ENCODE data around the gene LRR1. TPM values are rescaled to one million over a fixed set of nuclear protein-coding genes. Genes with fewer than 3 reads are reported as not detected.
"Not testable (repeated sequence)": the region's sequence is repeated elsewhere in the genome, so short reads cannot be mapped to it uniquely, and the experiment has no call there.

LRR1 gene

DNA sequence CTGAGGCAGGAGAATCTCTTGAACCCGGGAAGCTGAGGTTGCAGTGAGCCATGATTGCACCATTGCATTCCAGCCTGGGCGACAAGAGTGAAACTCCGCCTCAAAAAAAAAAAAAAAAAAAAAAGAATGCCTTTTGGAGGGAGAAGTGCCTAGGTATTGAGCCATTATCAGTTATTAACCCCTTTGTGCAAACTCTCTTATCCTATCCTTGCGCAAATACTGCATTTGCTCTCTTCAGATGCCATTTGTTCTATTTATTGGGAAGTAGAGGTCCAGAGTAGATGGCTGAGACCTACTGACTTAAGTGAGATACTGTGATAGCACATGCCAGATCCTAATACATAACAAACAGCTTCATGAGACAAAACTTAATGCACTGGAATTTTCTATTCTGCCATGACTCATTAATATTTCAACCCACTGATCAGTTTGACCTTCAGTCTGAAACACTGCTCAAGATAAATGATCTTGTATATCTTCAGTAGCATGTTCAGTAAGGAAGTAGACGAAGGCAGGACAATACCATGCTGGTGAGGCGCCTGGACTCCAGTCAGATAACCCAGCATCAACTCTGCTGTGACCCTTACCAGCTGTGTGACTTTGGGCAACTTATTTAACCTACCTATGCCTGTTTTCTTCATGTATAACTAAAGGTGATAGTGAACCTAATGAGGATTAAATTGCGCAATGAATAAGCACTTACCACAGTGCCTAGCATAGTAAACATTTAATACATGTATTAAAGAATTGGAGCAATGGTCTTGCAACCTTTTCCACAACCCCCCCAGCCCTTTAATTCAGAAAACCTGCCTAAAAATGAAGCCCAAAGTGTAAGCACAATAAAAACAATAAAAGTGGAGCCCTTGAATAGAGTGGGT lies 42.0 kb downstream of the LRR1 start:
- H3K4me3 ChIP-seq (ENCODE audit: low read length) = no peak overlapping the region
- no peak overlapping the region for H3K9ac ChIP-seq (ENCODE audit: low read depth, low read length)
- no peaks in the 10 kb centered on the region for H3K9me3 ChIP-seq (replicated peaks; ENCODE audit: low read length)
- H3K4me1 ChIP-seq (ENCODE audit: control insufficient read depth, insufficient read depth, low read length) = peaks cover 5% of the 10 kb centered on the region
- no peak overlapping the region for H3K4me2 ChIP-seq (ENCODE audit: low read length)
- H3K27me3 ChIP-seq (ENCODE audit: control insufficient read depth, insufficient read depth, low read length) = no peaks in the 10 kb centered on the region
- H3K36me3 ChIP-seq (ENCODE audit: insufficient read depth, low read length) = peaks cover 27% of the 10 kb centered on the region

DNA sequence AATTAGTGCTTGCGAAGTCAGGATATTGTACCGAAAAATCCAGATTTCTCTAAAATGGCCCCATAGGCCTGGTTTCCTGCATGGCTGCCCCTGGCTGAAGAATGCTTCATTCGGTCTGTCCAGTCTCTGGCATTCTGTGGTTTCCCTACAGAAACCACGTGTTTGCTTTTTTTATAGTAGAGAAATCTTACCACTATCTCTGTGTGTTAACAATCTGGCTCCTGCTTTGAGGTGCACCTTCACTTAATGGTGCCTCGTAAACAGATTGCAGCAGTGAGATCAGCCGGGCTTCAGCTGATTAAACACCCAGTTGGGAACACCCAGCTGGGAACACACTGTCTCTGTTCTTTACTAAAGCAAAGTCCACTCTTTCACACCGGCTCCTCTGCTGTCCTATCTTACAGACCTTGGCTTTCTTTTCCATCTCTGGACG lies 43.0 kb downstream of the LRR1 start:
- Histone ChIP-seq H3K4me2 (ENCODE audit: low read length) (no peak overlapping the region), H3K9ac (ENCODE audit: low read depth, low read length) (no peak overlapping the region), H3K9me3 (replicated peaks; ENCODE audit: low read length) (no peaks in the 10 kb centered on the region), H3K4me3 (ENCODE audit: low read length) (no peak overlapping the region), H3K4me1 (ENCODE audit: control insufficient read depth, insufficient read depth, low read length) (no peaks in the 10 kb centered on the region), H3K36me3 (ENCODE audit: insufficient read depth, low read length) (peaks cover 24% of the 10 kb centered on the region), H3K27me3 (ENCODE audit: control insufficient read depth, insufficient read depth, low read length) (no peaks in the 10 kb centered on the region)

DNA sequence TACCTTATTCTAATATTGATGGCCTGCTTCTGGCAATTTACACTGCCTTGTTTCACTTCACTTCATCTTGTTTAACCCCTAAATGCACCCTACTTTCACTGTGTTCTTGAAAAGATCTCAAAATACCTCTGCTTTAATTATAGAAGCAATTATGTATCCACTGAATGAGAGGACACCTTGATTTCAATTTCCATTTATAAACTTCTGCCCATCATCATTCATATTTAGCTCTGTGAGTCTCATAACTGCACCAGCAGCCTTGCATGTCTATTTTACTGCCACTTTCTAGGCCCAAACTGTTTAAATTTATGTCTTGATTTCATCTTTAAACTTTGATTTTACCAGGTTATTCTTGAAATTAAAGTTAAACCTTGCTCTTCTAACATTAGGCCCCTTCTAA lies 43.4 kb downstream of the LRR1 start:
- Histone ChIP-seq H3K4me1 (ENCODE audit: control insufficient read depth, insufficient read depth, low read length) (no peaks in the 10 kb centered on the region), H3K9me3 (replicated peaks; ENCODE audit: low read length) (no peaks in the 10 kb centered on the region), H3K27me3 (ENCODE audit: control insufficient read depth, insufficient read depth, low read length) (no peaks in the 10 kb centered on the region), H3K4me2 (ENCODE audit: low read length) (no peak overlapping the region), H3K9ac (ENCODE audit: low read depth, low read length) (no peak overlapping the region), H3K36me3 (ENCODE audit: insufficient read depth, low read length) (peaks cover 22% of the 10 kb centered on the region), H3K4me3 (ENCODE audit: low read length) (no peak overlapping the region)

DNA sequence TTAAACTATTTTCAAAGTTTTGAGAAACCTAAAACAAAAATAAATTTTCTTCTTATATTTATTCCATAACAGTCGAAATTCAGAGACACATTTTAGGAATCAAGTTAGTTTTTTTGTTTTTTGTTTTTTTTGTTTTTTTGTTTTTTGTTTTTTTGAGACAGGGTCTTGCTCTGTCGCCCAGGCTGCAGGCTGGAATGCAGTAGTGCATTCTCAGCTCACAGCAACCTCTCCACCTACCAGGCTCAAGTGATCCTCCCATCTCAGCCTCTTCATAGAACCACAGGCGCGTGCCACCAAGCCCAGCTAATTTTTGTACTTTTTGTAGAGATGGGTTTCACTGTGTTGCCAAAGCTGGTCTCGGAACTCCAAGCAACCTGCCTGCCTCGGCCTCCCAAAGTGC lies 54.8 kb downstream of the LRR1 start:
- H3K4me2 ChIP-seq (ENCODE audit: low read length) = no peak overlapping the region
- H3K4me3 ChIP-seq (ENCODE audit: low read length) = no peak overlapping the region
- H3K9me3 ChIP-seq (replicated peaks; ENCODE audit: low read length) = no peaks in the 10 kb centered on the region
- H3K9ac ChIP-seq (ENCODE audit: low read depth, low read length) = no peak overlapping the region
- peaks cover 7% of the 10 kb centered on the region for H3K4me1 ChIP-seq (ENCODE audit: control insufficient read depth, insufficient read depth, low read length)
- H3K27me3 ChIP-seq (ENCODE audit: control insufficient read depth, insufficient read depth, low read length) = no peaks in the 10 kb centered on the region
- no peaks in the 10 kb centered on the region for H3K36me3 ChIP-seq (ENCODE audit: insufficient read depth, low read length)

DNA sequence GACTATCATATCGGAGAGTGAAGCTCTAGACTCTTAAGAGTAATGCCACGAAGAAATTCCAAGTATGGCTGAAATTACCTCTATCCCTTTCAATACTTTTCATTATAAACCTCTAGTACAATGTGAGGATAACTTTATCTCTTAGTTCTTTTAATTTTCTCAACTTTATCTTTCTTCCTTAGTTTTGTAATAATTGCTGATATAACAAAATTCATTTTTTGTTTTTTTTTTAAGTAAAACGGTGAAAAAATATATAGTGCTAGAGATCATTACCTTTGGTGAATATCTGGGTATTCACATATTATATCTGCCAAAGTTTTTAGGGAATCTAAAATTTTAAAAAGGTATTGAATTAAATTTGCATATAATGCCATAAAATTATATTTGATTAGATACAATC lies 55.8 kb downstream of the LRR1 start:
- Histone ChIP-seq H3K9ac (ENCODE audit: low read depth, low read length) (no peak overlapping the region), H3K4me1 (ENCODE audit: control insufficient read depth, insufficient read depth, low read length) (peaks cover 7% of the 10 kb centered on the region), H3K36me3 (ENCODE audit: insufficient read depth, low read length) (no peaks in the 10 kb centered on the region), H3K4me2 (ENCODE audit: low read length) (no peak overlapping the region), H3K27me3 (ENCODE audit: control insufficient read depth, insufficient read depth, low read length) (no peaks in the 10 kb centered on the region), H3K4me3 (ENCODE audit: low read length) (no peak overlapping the region), H3K9me3 (replicated peaks; ENCODE audit: low read length) (no peaks in the 10 kb centered on the region)

DNA sequence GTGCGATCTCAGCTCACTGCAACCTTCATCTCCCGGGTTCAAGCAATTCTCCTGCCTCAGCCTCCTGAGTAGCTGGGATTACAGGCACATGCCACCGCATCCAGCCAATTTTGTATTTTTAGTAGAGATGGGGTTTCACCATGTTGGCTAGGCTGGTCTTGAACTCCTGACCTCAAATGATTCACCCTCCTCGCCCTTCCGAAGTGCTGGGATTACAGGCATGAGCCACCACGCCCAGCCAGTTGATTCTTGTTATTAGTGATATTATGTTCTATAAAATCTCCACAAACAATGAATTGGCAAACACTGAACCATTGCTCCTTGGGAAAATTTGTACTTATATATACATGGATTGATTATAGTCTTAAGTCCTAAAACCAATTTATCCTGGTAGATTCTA lies 58.8 kb downstream of the LRR1 start:
- not testable (repeated sequence) for H3K4me2 ChIP-seq (ENCODE audit: low read length); H3K4me3 ChIP-seq (ENCODE audit: low read length); H3K27me3 ChIP-seq (ENCODE audit: control insufficient read depth, insufficient read depth, low read length); H3K9me3 ChIP-seq (replicated peaks; ENCODE audit: low read length); H3K36me3 ChIP-seq (ENCODE audit: insufficient read depth, low read length); H3K4me1 ChIP-seq (ENCODE audit: control insufficient read depth, insufficient read depth, low read length); H3K9ac ChIP-seq (ENCODE audit: low read depth, low read length)

DNA sequence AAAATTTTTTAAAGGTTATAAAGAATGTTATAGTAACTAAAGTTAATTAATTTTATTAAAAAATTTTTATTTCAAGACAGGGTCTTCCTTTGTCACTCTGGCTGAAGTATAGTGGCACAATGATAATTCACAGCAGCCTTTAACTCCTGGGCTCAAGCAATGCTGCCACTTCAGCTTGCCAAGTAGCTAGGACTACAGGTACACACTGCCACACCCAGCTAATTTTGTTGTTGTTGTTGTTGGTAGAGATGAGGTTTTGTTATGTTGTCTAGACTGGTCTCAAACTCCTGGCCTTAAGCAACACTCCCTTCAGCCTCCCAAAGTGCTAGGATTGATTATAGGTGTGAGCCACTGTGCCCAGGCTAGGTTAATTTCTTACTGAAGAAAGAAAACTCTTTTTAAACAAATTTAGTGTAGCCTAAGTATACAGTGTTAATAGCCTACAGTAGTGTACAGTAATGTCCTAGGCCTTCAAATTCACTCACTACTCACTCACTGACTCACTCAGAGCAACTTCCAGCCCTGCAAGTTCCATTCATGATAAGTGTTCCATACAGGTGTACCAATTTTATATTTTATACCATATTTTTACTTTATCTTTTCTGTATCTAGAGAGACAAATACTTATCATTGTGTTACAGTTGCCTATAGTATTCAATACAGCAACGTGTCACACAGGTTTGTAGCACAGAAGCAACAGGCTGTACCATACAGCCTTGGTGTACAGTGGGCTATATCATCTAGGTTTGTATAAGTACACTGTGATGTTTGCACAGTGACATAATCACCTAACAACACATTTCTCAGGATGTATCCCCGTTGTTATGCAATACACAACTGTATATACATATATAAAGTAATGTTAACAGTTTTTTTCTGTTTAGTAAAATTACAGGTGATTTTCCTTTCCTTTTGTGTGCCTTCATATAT lies 61.1 kb downstream of the LRR1 start:
- H3K36me3 ChIP-seq (ENCODE audit: insufficient read depth, low read length) = no peaks in the 10 kb centered on the region
- H3K4me3 ChIP-seq (ENCODE audit: low read length) = no peak overlapping the region
- H3K9ac ChIP-seq (ENCODE audit: low read depth, low read length) = no peak overlapping the region
- H3K4me1 ChIP-seq (ENCODE audit: control insufficient read depth, insufficient read depth, low read length) = peaks cover 7% of the 10 kb centered on the region
- no peaks in the 10 kb centered on the region for H3K9me3 ChIP-seq (replicated peaks; ENCODE audit: low read length)
- no peaks in the 10 kb centered on the region for H3K27me3 ChIP-seq (ENCODE audit: control insufficient read depth, insufficient read depth, low read length)
- no peak overlapping the region for H3K4me2 ChIP-seq (ENCODE audit: low read length)

Small RNA genes within 50 kb of the gene (small RNA-seq; reads per million reads assigned to genes)
- gene AL139099.3 = not detected
- not detected for gene AL139099.4
- gene RF00019 = not detected
- not detected for gene RNA5SP384

All from skeletal muscle satellite cell (primary cell).